K562 (cell line): Measurements from ENCODE around the gene ITGAV. TPM values are rescaled to one million over a fixed set of nuclear protein-coding genes. Genes with fewer than 3 reads are reported as not detected.
A peak's percentile ranks its signal among the peaks of the same experiment; 100 is the strongest.

ENCODE experiments used
- ATF4 ChIP-seq: fragments of 450-650 bp; formaldehyde crosslinking; IDR thresholded peaks from 2 replicates; pipeline ENCODE4 v1.4.0; 2022; ENCODE audit warnings: mild to moderate bottlenecking, moderate library complexity
- CEBPZ ChIP-seq: fragments of 150-350 bp; IDR thresholded peaks from 2 replicates; pipeline ENCODE4 v1.6.1; 2014; ENCODE audit warnings: low read depth, mild to moderate bottlenecking, low read length, borderline replicate concordance
- HOMEZ ChIP-seq: fragments of 250-450 bp; sonication (Bioruptor Pico); IDR thresholded peaks from 2 replicates; pipeline ENCODE4 v1.4.0; 2020; ENCODE audit warnings: mild to moderate bottlenecking, moderate library complexity
- RERE ChIP-seq: sonication (generic); formaldehyde crosslinking; IDR thresholded peaks from 2 replicates; pipeline ENCODE4 v1.8.0; 2023; ENCODE audit warnings: missing genetic modification reagents, mild to moderate bottlenecking, borderline replicate concordance
- RHOXF2B ChIP-seq: fragments of 250-450 bp; sonication (Bioruptor Pico); conservative IDR thresholded peaks from 2 replicates; pipeline ENCODE4 v1.5.1; 2021
- SP2 ChIP-seq: IDR thresholded peaks from 2 replicates; pipeline ENCODE4 v1.6.1; 2011; ENCODE audit warnings: mild to moderate bottlenecking, low read depth, low read length, moderate library complexity; ENCODE audit not compliant: poor library complexity, severe bottlenecking; ENCODE audit errors: extremely low read depth
- SREBF2 ChIP-seq: sonication (generic); formaldehyde crosslinking; IDR thresholded peaks from 2 replicates; pipeline ENCODE4 v1.4.0; 2020; ENCODE audit warnings: mild to moderate bottlenecking, missing genetic modification reagents
- TBL1XR1 ChIP-seq, 2 experiments: IDR thresholded peaks; 2 replicates each; pipeline ENCODE4 v1.6.1; 2012; ENCODE audit warnings: improper control_type of control experiment in 2 of 2, low read length in 2 of 2, mild to moderate bottlenecking in 1 of 2
- THRB ChIP-seq: fragments of 450-650 bp; formaldehyde crosslinking; conservative IDR thresholded peaks from 2 replicates; pipeline ENCODE4 v1.4.0; 2022; ENCODE audit warnings: mild to moderate bottlenecking, missing genetic modification characterization
- ZNF512 ChIP-seq: IDR thresholded peaks from 2 replicates; pipeline ENCODE4 v1.6.1; 2016; ENCODE audit warnings: missing genetic modification characterization, missing compliant biosample characterization
- polyA plus RNA-seq, 8 experiments: library from polyadenylated mRNA; depleted of rRNA in 4 of 8; stranded (reverse) in 5 of 8; unstranded in 3 of 8; fragments of >200 nt; fragmentation: Nextera tagmentation in 2 of 8; fragmentation: Illumina TruSeq in 1 of 8; extraction: Ambion mirVana in 2 of 8; extraction: Trizol in 1 of 8; gene quantifications; 2 replicates each; pipeline versions ENCODE4 v1.2.1 to v1.2.3, GENCODE V29; 2011 to 2014; ENCODE audit warnings: inconsistent platforms in 1 of 8, missing spikeins in 1 of 8
- total RNA-seq, 7 experiments: library from RNA; depleted of rRNA in 6 of 7; stranded (reverse); fragments of >200 nt in 6 of 7; fragmentation: Illumina TruSeq in 2 of 7; extraction: Trizol in 2 of 7; gene quantifications; 2 replicates each; pipeline versions ENCODE4 v1.2.1 to v1.2.3, GENCODE V29; 2011 to 2021; ENCODE audit warnings: low replicate concordance in 1 of 7

The ITGAV gene
- total and polyA plus RNA-seq, 9 of the 15 experiments (the other 6 are each of a cell fraction or from before 2014, with no cell fraction given) = 3.7 to 17.7 (median 10.7) TPM

- TF ChIP-seq ZNF512 (tag) = no peak
- TF ChIP-seq RHOXF2B = no peak
- no peak; the same call in 1 of the 2 replicates for TF ChIP-seq ATF4 (CRISPR knock-in tag)
- 0 out of 2 replicates have a peak, but pooled peaks have one; percentile 63 for TF ChIP-seq SREBF2 (CRISPR knock-in tag)
- no peak for TF ChIP-seq SP2
- no peak for TF ChIP-seq THRB (CRISPR knock-in tag)
- TF ChIP-seq TBL1XR1 (IDR thresholded peaks at IDR 0.05; ENCODE audit: low read length in 2 of 2) = no peak
- no peak for TF ChIP-seq RERE (CRISPR knock-in tag)
- no peak for TF ChIP-seq CEBPZ
- TF ChIP-seq HOMEZ (CRISPR knock-in tag) = no peak
Measured at GRCh38 chr2:186589612-186590349, at the start of gene ITGAV (continued).
